Measurements from ENCODE around the gene SPTLC3. TPM values are rescaled to one million over a fixed set of nuclear protein-coding genes. Genes with fewer than 3 reads are reported as not detected.

The SPTLC3 gene
- total and polyA plus RNA-seq, 2 of the 13 experiments (the other 11 are each of a cell fraction or from before 2014, with no cell fraction given), result 20.5 to 95.6 TPM

- no peak overlapping the region for H3K4me2 ChIP-seq (ENCODE audit: low read depth, low read length)
- WGBS (ENCODE audit: low lambda C conversion rate), result 2% methylated on average over 2 of the region's 2 CpGs
Measured at GRCh38 chr20:12962895-12963294, 45.9 kb upstream of the SPTLC3 start.

More at GRCh38 chr20:12962895-12963294, 45.9 kb upstream of the SPTLC3 start:
- ChIA-PET POLR2A (no interaction called here), CTCF (ENCODE audit: low intra/inter-chr PET ratio, low total read pairs) (interaction anchor here (6.7 kb wide), 1 partner anchor 36 kb away, joined by 127 read pairs; no protein-coding TSS in a partner anchor)
- no peak overlapping the region for H3K4me3 ChIP-seq (replicated peaks in 1 of 3; ENCODE audit: insufficient read depth in 1 of 3, low read depth in 2 of 3, low read length in 3 of 3)
- H3K36me3 ChIP-seq (replicated peaks in 1 of 2; ENCODE audit: control insufficient read depth in 1 of 2, insufficient read depth in 2 of 2, low read length in 2 of 2), result no peaks in the 10 kb centered on the region
- H3K27ac ChIP-seq (ENCODE audit: extremely low read length, insufficient read depth, low read length), result no peak overlapping the region
- no peaks in the 10 kb centered on the region for H4K20me1 ChIP-seq (ENCODE audit: insufficient read depth, low read length)
- H3K27me3 ChIP-seq (ENCODE audit: control insufficient read depth in 1 of 2, insufficient read depth in 2 of 2, low read length in 2 of 2), result no peaks in the 10 kb centered on the region
- no peak overlapping the region for H3K9ac ChIP-seq (ENCODE audit: insufficient read depth, low read depth, low read length)
- no peak overlapping the region for H2AFZ ChIP-seq (ENCODE audit: low read length)
- H3K79me2 ChIP-seq (ENCODE audit: insufficient read depth, low read length), result no peaks in the 10 kb centered on the region
- no peak for ATAC-seq
- TF ChIP-seq ZNF770 (CRISPR knock-in tag; IDR thresholded peaks at IDR 0.05) (no peak), PTBP1 (IDR thresholded peaks at IDR 0.05; ENCODE audit: low read depth, low read length, poor library complexity, severe bottlenecking) (no peak), SRSF9 (IDR thresholded peaks at IDR 0.05; ENCODE audit: borderline replicate concordance, insufficient read depth, low read depth, low read length, poor library complexity, severe bottlenecking) (no peak), ZNF432 (CRISPR knock-in tag; IDR thresholded peaks at IDR 0.05; ENCODE audit: borderline replicate concordance) (no peak), ZNF891 (CRISPR knock-in tag; IDR thresholded peaks at IDR 0.05) (no peak), ZBTB7B (CRISPR knock-in tag; IDR thresholded peaks at IDR 0.05) (no peak), ZNF550 (CRISPR knock-in tag; IDR thresholded peaks at IDR 0.05; ENCODE audit: borderline replicate concordance) (no peak), ARNTL (CRISPR knock-in tag; IDR thresholded peaks at IDR 0.05) (no peak), GATAD1 (CRISPR knock-in tag; IDR thresholded peaks at IDR 0.05) (no peak)
- TF ChIP-seq, protein P1, sequence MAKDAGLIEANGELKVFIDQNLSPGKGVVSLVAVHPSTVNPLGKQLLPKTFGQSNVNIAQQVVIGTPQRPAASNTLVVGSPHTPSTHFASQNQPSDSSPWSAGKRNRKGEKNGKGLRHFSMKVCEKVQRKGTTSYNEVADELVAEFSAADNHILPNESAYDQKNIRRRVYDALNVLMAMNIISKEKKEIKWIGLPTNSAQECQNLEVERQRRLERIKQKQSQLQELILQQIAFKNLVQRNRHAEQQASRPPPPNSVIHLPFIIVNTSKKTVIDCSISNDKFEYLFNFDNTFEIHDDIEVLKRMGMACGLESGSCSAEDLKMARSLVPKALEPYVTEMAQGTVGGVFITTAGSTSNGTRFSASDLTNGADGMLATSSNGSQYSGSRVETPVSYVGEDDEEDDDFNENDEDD (CRISPR knock-in tag; IDR thresholded peaks at IDR 0.05; ENCODE audit: borderline replicate concordance), result no peak
- intact Hi-C loops (cut with micrococcal nuclease; ENCODE audit: unreplicated experiment) (no loop called here), in situ Hi-C loops (cut with HindIII; ENCODE audit: extremely low pct_ligation_motif_present, low pct_unique_long_range_greater_than_20kb) (loop anchor here (25.0 kb wide), 1 partner anchor 324 kb away; no protein-coding TSS in a partner anchor)
- no peak for FAIRE-seq
- DNase-seq (ENCODE audit: low spot score), result no peak
- H3K4me1 ChIP-seq (ENCODE audit: insufficient read depth, low read length), result no peaks in the 10 kb centered on the region
- no peaks in the 10 kb centered on the region for H3K9me3 ChIP-seq (ENCODE audit: low read length)
- no TSS peak for BruUV-seq (replicated peaks)
